Measurements from ENCODE around the gene SMIM7.

Gene SMIM7

GRCh38 chr19:16620018-16620417 is 39.9 kb downstream of the SMIM7 start:
- no peak for DNase-seq

GRCh38 chr19:16619457-16619856 is 40.5 kb downstream of the SMIM7 start:
- DNase-seq: no peak

DNA sequence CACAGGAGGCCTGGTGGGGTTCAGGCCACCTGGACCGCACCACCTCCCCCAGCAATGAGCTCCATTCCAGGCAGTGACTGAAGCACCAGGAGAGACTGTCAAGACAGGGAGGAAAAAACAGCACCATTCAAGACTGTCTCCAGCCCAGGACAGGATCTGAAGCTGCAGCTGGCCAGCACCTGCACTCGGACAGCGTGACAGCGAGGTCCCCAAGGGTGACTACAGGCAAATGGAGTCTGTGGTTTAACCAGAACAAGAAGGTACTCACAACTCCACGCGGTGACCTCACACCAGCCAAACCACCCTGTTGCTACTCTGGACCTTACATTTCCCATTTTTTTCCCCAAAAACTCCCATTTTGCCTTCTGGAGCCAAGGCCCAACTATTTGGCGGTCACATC is 41.7 kb downstream of the SMIM7 start:
- no peak for DNase-seq

DNA sequence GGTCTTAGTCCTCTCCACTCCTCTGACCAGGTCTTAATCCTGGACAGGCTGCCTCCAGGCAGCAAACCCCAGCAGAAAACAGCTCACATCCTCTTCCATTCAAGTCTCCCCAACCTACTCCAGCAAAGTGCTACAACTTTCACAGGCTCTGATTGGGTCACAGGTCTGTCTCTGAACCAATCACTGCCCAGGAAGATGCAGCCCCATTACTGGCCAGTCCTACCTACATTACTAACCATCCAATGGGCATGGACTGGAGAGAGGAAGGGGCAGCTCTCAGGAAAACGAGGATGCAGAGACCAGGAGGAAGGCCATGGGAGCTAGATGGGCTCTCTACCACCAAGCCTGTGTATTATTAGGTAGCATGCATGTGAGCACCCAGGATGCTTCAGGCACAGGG is 44.1 kb downstream of the SMIM7 start:
- no peak for DNase-seq

GRCh38 chr19:16614941-16615340 is 45.0 kb downstream of the SMIM7 start:
- DNase-seq: no peak

- DNase-seq: no peak
Measured at GRCh38 chr19:16613841-16614240, 46.1 kb downstream of the SMIM7 start.

- no peak for DNase-seq
Measured at GRCh38 chr19:16612636-16613035, 47.3 kb downstream of the SMIM7 start.

- DNase-seq: no peak
Measured at GRCh38 chr19:16611121-16611520, 48.8 kb downstream of the SMIM7 start.

DNA sequence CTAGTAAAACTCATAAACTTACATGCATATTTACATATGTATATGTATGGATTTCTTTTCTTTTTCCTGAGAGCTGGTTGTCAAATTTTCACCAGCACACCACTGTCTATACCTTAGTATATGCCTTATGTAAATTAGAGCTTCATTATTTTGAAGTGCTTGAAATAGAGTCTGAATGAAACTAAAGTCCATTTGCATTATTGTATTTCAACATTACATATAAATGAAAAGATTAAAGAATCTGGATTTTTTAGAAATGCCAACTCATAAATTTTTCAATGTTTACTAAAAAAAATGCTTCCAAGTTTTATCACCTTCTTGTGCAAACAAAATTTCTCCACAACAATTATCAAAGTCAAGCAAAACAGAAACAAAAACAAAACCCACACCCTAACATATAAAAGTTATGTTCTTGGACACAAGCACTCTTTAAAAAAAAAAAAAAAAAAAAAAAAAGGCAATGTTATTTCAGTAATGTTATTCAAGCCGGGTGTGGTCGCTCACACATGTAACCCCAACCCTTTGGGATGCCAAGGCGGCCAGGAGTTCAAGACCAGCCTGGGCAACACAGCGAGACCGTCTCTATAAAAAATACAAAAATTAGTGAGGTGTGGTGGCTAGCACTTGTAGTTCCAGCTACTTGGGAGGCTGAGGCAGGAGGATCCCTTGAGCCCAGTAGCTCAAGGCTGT is 50.3 kb downstream of the SMIM7 start:
- no peak for DNase-seq

- no peak for DNase-seq
Measured at GRCh38 chr19:16608290-16608739, 51.6 kb downstream of the SMIM7 start.

DNA sequence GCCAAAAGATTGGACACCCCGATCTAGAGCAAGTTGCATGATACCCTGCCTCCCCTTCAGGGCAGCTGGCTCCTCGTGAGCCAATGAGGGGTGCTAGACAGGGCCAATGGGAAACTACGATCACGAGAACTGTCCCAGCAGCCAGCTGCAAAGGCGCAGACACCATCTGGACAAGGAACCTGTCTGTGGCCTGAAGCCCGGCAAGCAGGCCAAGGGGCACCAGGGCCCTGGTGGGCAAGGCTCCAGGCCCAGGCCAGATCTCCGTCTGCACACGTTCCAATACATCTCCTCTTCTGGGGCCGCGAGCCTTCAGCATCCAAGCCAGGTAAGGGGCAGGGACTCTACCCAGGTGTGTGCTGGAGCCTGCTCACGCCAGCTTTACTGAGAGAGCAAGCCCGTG is 52.1 kb downstream of the SMIM7 start:
- DNase-seq: no peak

- no peak for DNase-seq
Measured at GRCh38 chr19:16605553-16605994, 54.4 kb downstream of the SMIM7 start.

DNA sequence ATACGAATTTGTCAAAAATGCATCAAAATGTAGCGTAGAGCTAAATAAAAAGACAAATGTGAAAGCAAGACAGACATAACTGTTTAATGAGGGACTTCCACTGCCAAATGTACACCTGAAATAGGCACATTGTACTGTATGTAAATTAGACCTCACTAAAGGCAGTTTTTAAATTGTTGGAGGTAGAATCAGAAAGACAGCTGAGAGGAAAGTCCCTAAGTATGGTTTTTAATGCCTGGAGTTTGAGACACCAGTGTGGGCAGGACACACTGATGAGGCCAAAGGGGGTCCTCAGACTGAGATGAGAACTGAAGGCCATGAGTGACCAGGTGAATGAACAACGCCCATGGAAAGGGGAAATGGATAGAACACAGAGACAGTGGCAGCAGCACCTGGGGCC is 54.8 kb downstream of the SMIM7 start:
- DNase-seq: no peak

GRCh38 chr19:16604615-16605014 is 55.3 kb downstream of the SMIM7 start:
- DNase-seq: no peak

- no peak for DNase-seq
Measured at GRCh38 chr19:16603090-16603489, 56.9 kb downstream of the SMIM7 start.

DNA sequence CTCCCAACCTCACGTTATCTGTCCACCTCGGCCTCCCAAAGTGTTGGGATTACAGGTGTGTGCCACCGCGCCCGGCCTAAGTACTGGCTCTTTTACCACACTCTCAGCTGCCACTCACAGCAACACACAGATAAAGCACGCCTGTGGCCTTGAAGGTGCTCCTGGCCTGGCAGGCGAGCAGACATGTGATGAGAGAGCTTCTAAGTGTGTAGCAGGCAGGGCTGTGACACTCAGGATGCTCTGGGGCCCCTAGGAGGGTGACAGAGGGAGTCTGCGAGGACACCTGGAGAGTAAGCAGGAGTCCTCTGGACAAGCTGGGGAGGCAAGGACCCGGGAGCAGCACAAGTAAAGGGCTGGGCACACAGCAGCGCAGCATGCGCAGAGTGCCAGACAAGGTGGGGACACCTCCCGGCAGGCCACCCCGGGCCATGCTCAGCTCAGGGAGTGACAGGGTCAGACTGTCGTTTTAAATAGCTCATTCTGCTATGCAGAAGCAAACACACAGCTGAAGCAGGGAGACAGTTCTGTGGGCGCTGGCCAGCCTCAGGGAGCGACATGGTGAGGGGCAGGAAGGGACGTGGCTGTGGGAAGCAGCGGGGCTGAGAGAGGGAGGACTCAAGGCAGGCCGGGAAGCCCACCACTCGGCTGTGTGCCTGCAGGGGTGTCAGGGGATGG is 58.4 kb downstream of the SMIM7 start:
- DNase-seq: no peak

DNA sequence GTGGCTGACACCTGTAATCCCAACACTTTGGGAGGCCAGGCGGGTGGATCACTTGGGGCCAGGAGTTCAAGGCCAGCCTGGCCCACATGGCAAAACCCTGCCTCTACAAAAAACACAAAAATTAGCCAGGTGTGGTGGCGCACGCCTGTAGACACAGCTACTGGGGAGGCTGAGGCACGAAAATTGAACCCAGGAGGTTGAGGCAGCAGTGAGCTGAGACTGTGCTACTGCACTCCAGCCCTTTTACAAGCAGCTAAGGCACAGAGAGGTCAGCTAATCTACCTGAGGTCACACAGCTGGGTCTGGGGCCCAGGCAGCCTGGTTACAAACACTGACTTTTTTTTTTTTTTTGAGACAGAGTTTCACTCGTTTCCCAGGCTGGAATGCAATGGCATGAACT is 59.1 kb downstream of the SMIM7 start:
- DNase-seq: no peak

DNA sequence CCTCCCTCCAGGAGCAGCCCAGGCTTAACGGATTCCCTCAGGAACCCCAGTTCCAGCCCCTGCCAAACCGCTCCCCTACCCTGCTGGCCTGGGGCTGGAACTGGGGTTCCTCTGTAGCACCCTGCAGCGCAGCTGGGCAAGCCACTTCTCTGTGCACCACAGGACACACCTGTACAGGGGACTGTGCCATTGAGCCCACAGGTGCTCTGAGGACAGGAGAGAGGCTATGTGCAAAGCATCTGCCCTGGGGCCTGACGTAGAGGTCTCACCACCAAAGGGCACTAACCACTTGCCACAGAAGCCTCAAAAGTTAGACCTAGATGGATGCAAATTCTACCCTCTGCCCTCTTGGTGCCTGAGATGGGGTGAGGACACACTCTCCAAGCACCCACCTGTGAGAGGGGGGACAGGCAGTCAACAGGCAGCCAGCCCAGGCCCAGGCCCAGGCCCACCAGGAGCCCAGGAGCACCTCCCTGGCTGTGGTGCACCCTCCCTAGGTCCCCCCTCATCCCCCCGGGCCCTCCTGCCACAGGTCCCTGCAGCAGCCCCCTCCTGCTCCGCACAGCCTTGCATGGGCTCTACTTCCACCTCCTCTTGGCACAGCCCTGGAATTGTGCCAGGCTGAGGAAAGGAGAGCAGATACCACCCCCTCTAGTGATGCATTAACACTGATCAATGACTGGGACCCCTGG is 60.1 kb downstream of the SMIM7 start:
- no peak for DNase-seq

DNA sequence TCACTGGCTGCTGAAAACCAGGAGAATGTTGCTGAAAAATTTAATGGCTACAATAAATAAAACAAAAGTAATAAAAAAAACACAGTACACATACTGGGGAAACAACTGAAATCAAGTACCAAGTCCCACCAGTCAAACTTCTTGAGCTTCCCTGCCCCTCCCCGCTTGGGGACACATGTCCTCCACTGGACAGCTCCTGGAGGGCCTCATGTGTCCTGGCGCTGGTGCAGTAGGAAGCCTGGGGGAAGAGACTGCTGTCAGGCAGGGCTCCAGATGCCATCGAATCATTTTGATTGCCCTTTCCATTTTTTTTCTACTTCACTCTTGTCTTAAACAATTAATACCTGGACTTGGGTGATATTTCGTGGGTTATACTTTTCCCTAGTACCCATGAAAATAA is 61.1 kb downstream of the SMIM7 start:
- DNase-seq: no peak

DNA sequence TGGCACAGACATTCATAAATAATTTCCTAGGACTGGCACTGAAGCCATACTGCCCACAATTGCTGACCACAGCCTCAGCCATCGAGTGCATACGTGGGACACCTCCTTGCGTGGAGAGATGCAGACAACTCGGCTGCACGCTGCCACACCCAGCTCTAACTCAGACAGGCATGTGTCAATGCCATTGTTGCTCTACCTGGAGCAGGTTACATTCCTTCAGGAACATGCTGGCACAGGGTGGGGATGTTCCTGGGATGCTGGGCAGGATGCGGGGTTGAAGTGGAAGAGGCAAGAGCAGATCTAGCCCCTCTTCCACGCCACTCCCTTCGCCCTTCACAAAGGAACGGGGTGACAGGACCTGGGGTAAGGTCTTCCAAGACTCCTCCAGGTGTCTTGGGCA is 63.5 kb downstream of the SMIM7 start:
- no peak for DNase-seq
